ENCODE results near the gene OR51B5. TPM values are rescaled to one million over a fixed set of nuclear protein-coding genes. Genes with fewer than 3 reads are reported as not detected.
"Not testable (repeated sequence)": the region's sequence is repeated elsewhere in the genome, so short reads cannot be mapped to it uniquely, and the experiment has no call there.

The OR51B5 gene
- total RNA-seq, 1 donor from 2014 or later, result not detected

GRCh38 chr11:5335170-5335569 is 8.2 kb downstream of the OR51B5 start:
- no peak overlapping the region for H3K4me3 ChIP-seq (ENCODE audit: low read depth, low read length)
- TF ChIP-seq CTCF (conservative IDR thresholded peaks at IDR 0.05; ENCODE audit: low read depth, low read length), result no peak
- DNase-seq (ENCODE audit: low read depth), result no peak

- no peak within 1 kb of the TSS for H3K4me3 ChIP-seq (ENCODE audit: low read depth, low read length)
- no peak for TF ChIP-seq CTCF (conservative IDR thresholded peaks at IDR 0.05; ENCODE audit: low read depth, low read length)
- no peak for DNase-seq (ENCODE audit: low read depth)
These were observed 19.1 kb downstream of the OR51B5 start, which contains the start of gene OR51B2 for GRCh38 chr11:5324197-5324596. Gene OR51B2 (minus strand): TSS chr11:5324297. CDS start chr11:5324297, 0 bp downstream.

GRCh38 chr11:5317292-5317691 is 26.0 kb downstream of the OR51B5 start:
- no peak for TF ChIP-seq CTCF (conservative IDR thresholded peaks at IDR 0.05; ENCODE audit: low read depth, low read length)
- no peak for DNase-seq (ENCODE audit: low read depth)
- H3K4me3 ChIP-seq (ENCODE audit: low read depth, low read length), result no peak overlapping the region

- not testable (repeated sequence) for DNase-seq (ENCODE audit: low read depth); H3K4me3 ChIP-seq (ENCODE audit: low read depth, low read length)
These were observed 29.8 kb downstream of the OR51B5 start for GRCh38 chr11:5313326-5314023.

GRCh38 chr11:5310423-5310822 is 32.9 kb downstream of the OR51B5 start:
- TF ChIP-seq CTCF (conservative IDR thresholded peaks at IDR 0.05; ENCODE audit: low read depth, low read length), result no peak
- no peak overlapping the region for H3K4me3 ChIP-seq (ENCODE audit: low read depth, low read length)

GRCh38 chr11:5307256-5308019 is 35.9 kb downstream of the OR51B5 start:
- DNase-seq (ENCODE audit: low read depth), result no peak
- no peak overlapping the region for H3K4me3 ChIP-seq (ENCODE audit: low read depth, low read length)
- no peak for TF ChIP-seq CTCF (conservative IDR thresholded peaks at IDR 0.05; ENCODE audit: low read depth, low read length)

More at GRCh38 chr11:5310423-5310822, 32.9 kb downstream of the OR51B5 start:
- DNase-seq (ENCODE audit: low read depth), result no peak

- no peak for TF ChIP-seq CTCF (conservative IDR thresholded peaks at IDR 0.05; ENCODE audit: low read depth, low read length)
- no peak for DNase-seq (ENCODE audit: low read depth)
These were observed 39.3 kb downstream of the OR51B5 start for GRCh38 chr11:5304046-5304445.

More at GRCh38 chr11:5304046-5304445, 39.3 kb downstream of the OR51B5 start:
- H3K4me3 ChIP-seq (ENCODE audit: low read depth, low read length), result no peak overlapping the region

Measured in epithelial cell of proximal tubule (primary cell).